ENCODE measurements around the gene NECAB3. TPM values are rescaled to one million over a fixed set of nuclear protein-coding genes. Genes with fewer than 3 reads are reported as not detected.

The NECAB3 gene
- total RNA-seq, 1 experiment from 2014 or later: 43.5 TPM

DNA sequence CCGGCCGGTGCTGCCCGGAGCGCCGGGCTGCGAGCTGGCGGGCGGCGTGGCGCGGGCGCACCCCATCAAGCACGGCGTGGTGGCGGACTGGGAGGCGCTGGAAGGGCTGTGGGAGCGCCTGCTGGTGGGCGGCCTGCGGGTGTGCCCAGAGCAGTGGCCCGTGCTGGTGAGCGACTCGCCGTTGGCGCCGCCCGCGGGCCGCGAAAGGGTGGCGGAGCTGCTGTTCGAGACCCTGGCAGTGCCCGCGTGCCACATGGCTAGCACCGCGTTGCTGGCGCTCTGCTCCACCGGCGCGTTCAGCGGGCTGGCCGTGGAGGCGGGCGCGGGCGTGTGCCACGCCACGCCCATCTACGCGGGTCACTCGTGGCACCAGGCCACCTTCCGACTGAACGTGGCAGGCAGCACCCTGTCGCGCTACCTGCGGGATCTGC lies 7.0 kb downstream of the NECAB3 start:
- H3K27me3 ChIP-seq (ENCODE audit: low read length): no peaks in the 10 kb centered on the region
- H3K9ac ChIP-seq (ENCODE audit: low read length): peak overlapping the region; percentile 42
- peak overlapping the region; percentile 65 for H3K4me3 ChIP-seq (ENCODE audit: low read length)
- no peaks in the 10 kb centered on the region for H3K9me2 ChIP-seq (replicated peaks; ENCODE audit: low read length)
- H3K4me1 ChIP-seq (ENCODE audit: insufficient read depth, low read length): peaks cover 25% of the 10 kb centered on the region; the same call in 1 of the 2 replicates
- BruUV-seq (replicated peaks): no TSS peak
- ATAC-seq: peak; percentile 8
- H4K20me1 ChIP-seq (ENCODE audit: low read length): no peaks in the 10 kb centered on the region
- peak; percentile 27 for DNase-seq
- ChIA-PET CTCF (interaction anchor here (0.5 to 1.3 kb wide), 5 partner anchors 20 to 222 kb away, joined by 3 to 9 read pairs (median 3); no protein-coding TSS in a partner anchor), POLR2A (ENCODE audit: unreplicated experiment) (interaction anchor here (0.6 to 0.7 kb wide), 2 partner anchors 61 to 762 kb away, joined by 4 to 5 read pairs; no protein-coding TSS in a partner anchor)
- H3K79me2 ChIP-seq (ENCODE audit: low read length): peaks cover 14% of the 10 kb centered on the region
- TF ChIP-seq, protein P1, sequence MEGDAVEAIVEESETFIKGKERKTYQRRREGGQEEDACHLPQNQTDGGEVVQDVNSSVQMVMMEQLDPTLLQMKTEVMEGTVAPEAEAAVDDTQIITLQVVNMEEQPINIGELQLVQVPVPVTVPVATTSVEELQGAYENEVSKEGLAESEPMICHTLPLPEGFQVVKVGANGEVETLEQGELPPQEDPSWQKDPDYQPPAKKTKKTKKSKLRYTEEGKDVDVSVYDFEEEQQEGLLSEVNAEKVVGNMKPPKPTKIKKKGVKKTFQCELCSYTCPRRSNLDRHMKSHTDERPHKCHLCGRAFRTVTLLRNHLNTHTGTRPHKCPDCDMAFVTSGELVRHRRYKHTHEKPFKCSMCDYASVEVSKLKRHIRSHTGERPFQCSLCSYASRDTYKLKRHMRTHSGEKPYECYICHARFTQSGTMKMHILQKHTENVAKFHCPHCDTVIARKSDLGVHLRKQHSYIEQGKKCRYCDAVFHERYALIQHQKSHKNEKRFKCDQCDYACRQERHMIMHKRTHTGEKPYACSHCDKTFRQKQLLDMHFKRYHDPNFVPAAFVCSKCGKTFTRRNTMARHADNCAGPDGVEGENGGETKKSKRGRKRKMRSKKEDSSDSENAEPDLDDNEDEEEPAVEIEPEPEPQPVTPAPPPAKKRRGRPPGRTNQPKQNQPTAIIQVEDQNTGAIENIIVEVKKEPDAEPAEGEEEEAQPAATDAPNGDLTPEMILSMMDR (conservative IDR thresholded peaks at IDR 0.05; ENCODE audit: low read depth, low read length): no peak
- peak; percentile 72 for TF ChIP-seq EZH2phosphoT487 (IDR thresholded peaks at IDR 0.05; ENCODE audit: borderline replicate concordance, low read length)
- no peaks in the 10 kb centered on the region for H3F3A ChIP-seq (ENCODE audit: low read length, unreplicated experiment)
- H3K9me3 ChIP-seq (ENCODE audit: low read length): no peaks in the 10 kb centered on the region
- peaks cover 14% of the 10 kb centered on the region; the same call in 1 of the 2 replicates for H3K36me3 ChIP-seq (ENCODE audit: low read depth, low read length)
- intact Hi-C loops (cut with micrococcal nuclease): loop anchor here (5.0 kb wide), 1 partner anchor 210 kb away; no protein-coding TSS in a partner anchor
- peak overlapping the region; percentile 84 for H3K4me2 ChIP-seq (ENCODE audit: low read length)
- peak overlapping the region; percentile 68 for H2AFZ ChIP-seq (ENCODE audit: low read length)
- peak overlapping the region; percentile 10; the same call in 1 of the 2 replicates for H3K27ac ChIP-seq (ENCODE audit: low read length)

DNA sequence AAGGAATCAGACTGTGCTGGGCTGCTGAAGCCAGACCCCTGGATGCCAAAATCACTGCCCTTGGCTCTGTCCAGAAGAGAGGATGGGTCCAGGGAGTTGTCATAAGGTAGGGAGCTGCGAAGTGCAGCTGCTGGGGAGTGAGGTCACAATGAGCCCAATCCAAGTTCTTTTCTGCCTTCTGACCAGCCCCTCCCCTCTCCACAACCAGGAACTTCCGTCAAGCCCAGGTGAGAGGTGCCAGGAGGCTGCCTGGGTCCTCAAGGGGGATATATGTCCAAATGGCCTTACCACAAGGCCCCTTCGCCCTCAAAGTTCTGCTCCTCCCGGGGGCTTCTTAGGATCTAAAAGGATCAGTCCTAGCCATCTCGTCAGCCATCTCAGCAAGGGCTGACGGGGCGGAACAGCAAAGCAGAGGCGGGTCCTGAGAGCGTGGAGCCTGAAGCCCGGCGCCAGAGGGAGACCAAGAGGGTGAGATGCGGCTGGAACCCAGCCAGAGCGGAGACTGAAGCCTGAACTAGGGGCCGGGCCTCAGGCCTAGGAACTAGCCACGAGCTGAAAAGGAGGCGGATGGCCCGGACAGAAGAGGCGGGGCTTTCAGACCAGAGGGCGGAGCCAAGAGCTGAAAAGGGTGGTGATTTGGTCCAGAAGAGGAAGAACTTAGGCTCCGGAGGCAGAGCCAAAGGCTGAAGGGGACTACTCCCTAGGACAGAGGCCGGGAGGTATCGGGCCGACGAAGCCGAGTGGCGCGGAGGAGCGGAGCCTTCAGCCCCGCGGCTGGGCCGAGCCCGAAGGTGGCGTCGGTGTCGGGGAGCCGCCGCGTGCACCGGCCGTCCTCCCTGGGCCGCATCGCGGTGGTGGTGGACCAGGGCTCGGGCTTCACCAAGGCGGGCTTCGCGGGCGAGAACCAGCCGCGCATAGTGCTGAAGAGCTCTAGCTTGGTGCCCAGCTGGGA lies 7.7 kb downstream of the NECAB3 start, which contains the start of gene ACTL10:
ACTL10 (plus strand) TSS at position 651 of the 952 bp plus-strand sequence. CDS start 555 bp downstream, outside the sequence.
- no peaks in the 10 kb centered on the region for H3K27me3 ChIP-seq (ENCODE audit: low read length)
- peaks cover 25% of the 10 kb centered on the region; the same call in 1 of the 2 replicates for H3K4me1 ChIP-seq (ENCODE audit: insufficient read depth, low read length)
- peak within 1 kb of the TSS; percentile 74 for H2AFZ ChIP-seq (ENCODE audit: low read length)
- H3K27ac ChIP-seq (ENCODE audit: low read length): peak within 1 kb of the TSS; percentile 23; the same call in 1 of the 2 replicates
- peak within 1 kb of the TSS; percentile 65 for H3K4me3 ChIP-seq (ENCODE audit: low read length)
- ATAC-seq: peak; percentile 56
- no peaks in the 10 kb centered on the region for H4K20me1 ChIP-seq (ENCODE audit: low read length)
- H3K9me2 ChIP-seq (replicated peaks; ENCODE audit: low read length): no peaks in the 10 kb centered on the region
- peak within 1 kb of the TSS; percentile 84 for H3K4me2 ChIP-seq (ENCODE audit: low read length)
- ChIA-PET POLR2A (ENCODE audit: unreplicated experiment) (interaction anchor here (0.6 to 0.7 kb wide), 2 partner anchors 62 to 761 kb away, joined by 4 to 5 read pairs; no protein-coding TSS in a partner anchor), CTCF (interaction anchor here (0.5 to 0.8 kb wide), 4 partner anchors 13 to 223 kb away, joined by 3 to 6 read pairs (median 3); partner anchors contain the start of gene SNTA1)
- peaks cover 10% of the 10 kb centered on the region; the same call in 1 of the 2 replicates for H3K36me3 ChIP-seq (ENCODE audit: low read depth, low read length)
- peak within 1 kb of the TSS; percentile 42 for H3K9ac ChIP-seq (ENCODE audit: low read length)
- TF ChIP-seq EZH2 (IDR thresholded peaks at IDR 0.05; ENCODE audit: low read length, unreplicated experiment) (no peak), EZH2phosphoT487 (IDR thresholded peaks at IDR 0.05; ENCODE audit: borderline replicate concordance, low read length) (no peak)
- TF ChIP-seq, protein P1 (conservative IDR thresholded peaks at IDR 0.05; ENCODE audit: low read depth, low read length): no peak
- 0 out of 2 replicates have a peak, but pooled peaks cover 7% of the 10 kb centered on the region for H3K79me2 ChIP-seq (ENCODE audit: low read length)
- DNase-seq: peak; percentile 95
- intact Hi-C loops (cut with micrococcal nuclease): loop anchor here (5.0 kb wide), 1 partner anchor 209 kb away; no protein-coding TSS in a partner anchor
- H3K9me3 ChIP-seq (ENCODE audit: low read length): no peaks in the 10 kb centered on the region
- BruUV-seq (replicated peaks): no TSS peak
- H3F3A ChIP-seq (ENCODE audit: low read length, unreplicated experiment): no peaks in the 10 kb centered on the region
